NB4 (cell line): ENCODE data around the gene TMC4.
"Not testable (repeated sequence)": the region's sequence is repeated elsewhere in the genome, so short reads cannot be mapped to it uniquely, and the experiment has no call there.

Experiments used
- DNase-seq: peaks from one replicate; pipeline ENCODE4 v3.0.0; 2010; ENCODE audit warnings: low read depth
- H3K4me3 ChIP-seq: one replicate; pipeline ENCODE4 v1.5.1; 2011; ENCODE audit warnings: mild to moderate bottlenecking, low read depth, low read length, moderate library complexity
- CTCF ChIP-seq: IDR thresholded peaks from one replicate; pipeline ENCODE4 v1.5.1; 2012; ENCODE audit warnings: low read depth, low read length
- MAX ChIP-seq: IDR thresholded peaks from 2 replicates; pipeline ENCODE4 v1.6.1; 2011; ENCODE audit warnings: low read depth, low read length
- MYC ChIP-seq: IDR thresholded peaks from 2 replicates; pipeline ENCODE4 v1.6.1; 2011; ENCODE audit warnings: low read depth, low read length
- POLR2A ChIP-seq: IDR thresholded peaks from 2 replicates; pipeline ENCODE4 v1.6.1; 2011; ENCODE audit warnings: mild to moderate bottlenecking; ENCODE audit not compliant: insufficient read length; ENCODE audit errors: extremely low read depth

Gene TMC4

GRCh38 chr19:54172471-54173358, at the start of gene TMC4:
Gene TMC4 (minus strand): TSS chr19:54173160. CDS start chr19:54173117, 43 bp downstream.
- DNase-seq = no peak
- no peak within 1 kb of the TSS for H3K4me3 ChIP-seq
- TF ChIP-seq CTCF (no peak), POLR2A (no peak), MYC (no peak), MAX (no peak)

- DNase-seq, H3K4me3 ChIP-seq: not testable (repeated sequence)
These were observed 49.0 kb upstream of the TMC4 start for GRCh38 chr19:54221947-54222346.

GRCh38 chr19:54219702-54220101, 46.7 kb upstream of the TMC4 start:
- DNase-seq, H3K4me3 ChIP-seq: not testable (repeated sequence)

- TF ChIP-seq MAX (no peak), MYC (no peak), CTCF (no peak), POLR2A (no peak)
- no peak overlapping the region for H3K4me3 ChIP-seq
- no peak for DNase-seq
These were observed 46.2 kb upstream of the TMC4 start for GRCh38 chr19:54218960-54219661.

GRCh38 chr19:54218259-54218658, 45.3 kb upstream of the TMC4 start:
- no peak for DNase-seq
- H3K4me3 ChIP-seq = no peak overlapping the region
- TF ChIP-seq MAX (no peak), CTCF (no peak), POLR2A (no peak), MYC (no peak)

- H3K4me3 ChIP-seq, DNase-seq: not testable (repeated sequence)
These were observed 44.7 kb upstream of the TMC4 start for GRCh38 chr19:54217517-54218247.

GRCh38 chr19:54216869-54217268, 43.9 kb upstream of the TMC4 start:
- no peak overlapping the region for H3K4me3 ChIP-seq
- TF ChIP-seq POLR2A (no peak), CTCF (no peak), MYC (no peak)
- no peak for DNase-seq

GRCh38 chr19:54214734-54215133, 41.8 kb upstream of the TMC4 start:
- DNase-seq = not testable (repeated sequence)

GRCh38 chr19:54214217-54214616, 41.3 kb upstream of the TMC4 start:
- not testable (repeated sequence) for H3K4me3 ChIP-seq, DNase-seq

More at GRCh38 chr19:54214734-54215133, 41.8 kb upstream of the TMC4 start:
- not testable (repeated sequence) for H3K4me3 ChIP-seq
